HEK293 (cell line): ENCODE data around the gene WSCD2.

Source experiments
- CTCF ChIA-PET: fragments of 350-600 bp; formaldehyde crosslinking; extraction: SDS; loops from one replicate; lab custom pipeline; 2021; ENCODE audit warnings: antibody characterized with exemption; lab: Yijun Ruan, JAX
- POLR2A ChIA-PET: fragments of 300-600 bp; formaldehyde crosslinking; extraction: SDS; loops from one replicate; lab custom pipeline; 2020; ENCODE audit warnings: antibody characterized with exemption, inconsistent platforms; lab: Yijun Ruan, JAX
- H3K27ac ChIP-seq: fragments of 200-500 bp; sonication (Bioruptor generic); 2 replicates; pipeline ENCODE4 v1.5.1; 2014; ENCODE audit warnings: low read depth, low read length, control low read depth, inconsistent platforms; ENCODE audit errors: extremely low read depth
- H3K36me3 ChIP-seq, 2 experiments: fragments of 200-500 bp in 1 of 2; sonication (Bioruptor generic) in 1 of 2; 1 replicate in 1 of 2; 2 replicates in 1 of 2; pipeline ENCODE4 v1.5.1; 2014 to 2017; ENCODE audit warnings: inconsistent platforms in 2 of 2, low read length in 2 of 2; ENCODE audit not compliant: control insufficient read depth in 2 of 2, insufficient read depth in 1 of 2
- H3K4me1 ChIP-seq: fragments of 200-500 bp; sonication (Bioruptor generic); 2 replicates; pipeline ENCODE4 v1.5.1; 2014; ENCODE audit warnings: mild to moderate bottlenecking, low read length, inconsistent platforms; ENCODE audit not compliant: control insufficient read depth, insufficient read depth
- H3K4me3 ChIP-seq: 2 replicates; pipeline ENCODE4 v1.5.1; 2011; ENCODE audit warnings: low read depth, mild to moderate bottlenecking, control low read depth, low read length, moderate library complexity
- H3K9me3 ChIP-seq: fragments of 200-500 bp; sonication (Bioruptor generic); 2 replicates; pipeline ENCODE4 v1.5.1; 2014; ENCODE audit warnings: low read depth, low read length, inconsistent platforms; ENCODE audit not compliant: control insufficient read depth, insufficient read depth
- FEZF1 ChIP-seq: fragments of 450-650 bp; formaldehyde crosslinking; IDR thresholded peaks from 2 replicates; pipeline ENCODE4 v1.5.1; 2016; ENCODE audit warnings: missing biosample characterization, missing genetic modification characterization
- GLIS1 ChIP-seq: fragments of 450-650 bp; formaldehyde crosslinking; IDR thresholded peaks from 2 replicates; pipeline ENCODE4 v1.5.1; 2016; ENCODE audit warnings: missing biosample characterization, missing genetic modification characterization
- GLIS2 ChIP-seq: fragments of 450-650 bp; formaldehyde crosslinking; IDR thresholded peaks from 2 replicates; pipeline ENCODE4 v1.5.1; 2016; ENCODE audit warnings: missing biosample characterization, missing genetic modification characterization
- HOXD13 ChIP-seq: sonication (generic); formaldehyde crosslinking; IDR thresholded peaks from 2 replicates; pipeline ENCODE4 v1.8.0; 2022; ENCODE audit warnings: missing genetic modification reagents, borderline replicate concordance
- OSR2 ChIP-seq: fragments of 450-650 bp; formaldehyde crosslinking; IDR thresholded peaks from 2 replicates; pipeline ENCODE4 v1.5.1; 2016; ENCODE audit warnings: missing biosample characterization, missing genetic modification characterization
- SCRT2 ChIP-seq: fragments of 450-650 bp; formaldehyde crosslinking; IDR thresholded peaks from 2 replicates; pipeline ENCODE4 v1.5.1; 2016; ENCODE audit warnings: missing biosample characterization, missing genetic modification characterization
- TRIM28 ChIP-seq: IDR thresholded peaks from 2 replicates; pipeline ENCODE4 v1.6.1; 2011; ENCODE audit warnings: low read length, control low read depth, borderline replicate concordance
- ZBTB48 ChIP-seq: fragments of 450-650 bp; formaldehyde crosslinking; IDR thresholded peaks from 2 replicates; pipeline ENCODE4 v1.5.1; 2016; ENCODE audit warnings: missing biosample characterization, missing genetic modification characterization
- ZIC2 ChIP-seq: fragments of 450-650 bp; formaldehyde crosslinking; IDR thresholded peaks from 2 replicates; pipeline ENCODE4 v1.5.1; 2016; ENCODE audit warnings: missing biosample characterization, missing genetic modification characterization
- ZNF48 ChIP-seq: fragments of 450-650 bp; formaldehyde crosslinking; IDR thresholded peaks from 2 replicates; pipeline ENCODE4 v1.5.1; 2016; ENCODE audit warnings: missing biosample characterization, missing genetic modification characterization
- ZNF670 ChIP-seq: fragments of 450-650 bp; formaldehyde crosslinking; IDR thresholded peaks from 2 replicates; pipeline ENCODE4 v1.5.1; 2016; ENCODE audit warnings: missing biosample characterization, missing genetic modification characterization, low read depth
- ZNF768 ChIP-seq: fragments of 450-650 bp; formaldehyde crosslinking; IDR thresholded peaks from 2 replicates; pipeline ENCODE4 v1.5.1; 2018; ENCODE audit warnings: missing biosample characterization, mild to moderate bottlenecking, missing genetic modification characterization
- ZNF837 ChIP-seq: fragments of 450-650 bp; formaldehyde crosslinking; IDR thresholded peaks from 2 replicates; pipeline ENCODE4 v1.5.1; 2016; ENCODE audit warnings: missing biosample characterization, missing genetic modification characterization
- TF ChIP-seq, protein P1 (sequence below): IDR thresholded peaks from 2 replicates; pipeline ENCODE4 v1.6.1; 2011; ENCODE audit warnings: mild to moderate bottlenecking, low read depth, low read length, borderline replicate concordance
- TF ChIP-seq, protein P2 (sequence below): fragments of 450-650 bp; IDR thresholded peaks from 2 replicates; pipeline ENCODE4 v1.5.1; 2018; ENCODE audit warnings: missing biosample characterization, mild to moderate bottlenecking, missing genetic modification characterization
- TF ChIP-seq, protein P3 (sequence below): fragments of 450-650 bp; formaldehyde crosslinking; IDR thresholded peaks from 2 replicates; pipeline ENCODE4 v1.5.1; 2017; ENCODE audit warnings: missing biosample characterization, missing genetic modification characterization
- TF ChIP-seq, protein P4 (sequence below): fragments of 450-650 bp; formaldehyde crosslinking; IDR thresholded peaks from 2 replicates; pipeline ENCODE4 v1.5.1; 2017; ENCODE audit warnings: missing biosample characterization, missing genetic modification characterization

WSCD2 gene

DNA sequence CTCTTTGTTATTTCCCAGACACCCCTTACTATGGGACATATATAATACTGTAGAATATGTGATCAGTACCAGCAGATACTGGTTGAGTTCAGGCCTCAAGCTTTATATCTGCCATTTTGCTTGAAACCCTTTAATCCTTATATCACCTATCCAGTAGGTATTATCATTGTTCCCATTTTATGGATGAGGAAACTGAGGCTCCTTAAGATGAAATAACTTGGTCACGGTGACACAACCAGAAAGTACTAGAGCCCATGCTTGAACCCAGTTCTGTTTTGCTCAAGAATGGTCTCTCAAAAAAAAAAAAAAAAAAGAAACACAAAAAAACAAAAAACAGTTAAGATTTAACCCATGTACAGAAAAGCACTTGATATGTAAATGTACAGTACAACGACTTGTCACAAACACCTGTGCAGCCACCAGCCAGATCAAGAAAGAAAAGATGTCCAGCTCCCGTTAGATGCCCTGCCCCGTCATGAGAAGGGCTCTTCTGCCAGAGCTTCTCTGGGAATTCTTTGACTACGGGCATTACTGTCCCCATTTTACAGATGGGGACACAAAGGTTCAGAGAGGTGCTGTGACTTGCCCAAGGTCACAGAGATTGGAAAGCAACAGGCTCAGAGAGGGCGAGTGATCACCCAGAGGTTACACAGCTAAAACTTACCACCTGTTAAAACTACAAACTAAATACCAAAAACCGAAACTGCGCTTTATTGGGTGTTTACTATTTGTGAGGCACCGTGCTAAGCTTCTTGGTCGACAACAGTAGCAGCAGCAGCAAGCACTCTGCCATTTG lies 669 bp upstream of the WSCD2 start:
- ChIA-PET POLR2A (interaction anchor here (0.6 kb wide), 1 partner anchor 573 kb away, joined by 3 read pairs; no protein-coding TSS in a partner anchor), CTCF (interaction anchor here (0.6 kb wide), 1 partner anchor 198 kb away, joined by 3 read pairs; no protein-coding TSS in a partner anchor)
- peak; percentile 39; the same call in 1 of the 2 replicates for TF ChIP-seq SCRT2 (tag by site-specific recombination)
- TF ChIP-seq ZNF670: no peak
- TF ChIP-seq ZNF768 (tag by site-specific recombination): peak; percentile 36; the same call in 1 of the 2 replicates
- TF ChIP-seq, protein P1, sequence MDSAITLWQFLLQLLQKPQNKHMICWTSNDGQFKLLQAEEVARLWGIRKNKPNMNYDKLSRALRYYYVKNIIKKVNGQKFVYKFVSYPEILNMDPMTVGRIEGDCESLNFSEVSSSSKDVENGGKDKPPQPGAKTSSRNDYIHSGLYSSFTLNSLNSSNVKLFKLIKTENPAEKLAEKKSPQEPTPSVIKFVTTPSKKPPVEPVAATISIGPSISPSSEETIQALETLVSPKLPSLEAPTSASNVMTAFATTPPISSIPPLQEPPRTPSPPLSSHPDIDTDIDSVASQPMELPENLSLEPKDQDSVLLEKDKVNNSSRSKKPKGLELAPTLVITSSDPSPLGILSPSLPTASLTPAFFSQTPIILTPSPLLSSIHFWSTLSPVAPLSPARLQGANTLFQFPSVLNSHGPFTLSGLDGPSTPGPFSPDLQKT: no peak
- Histone ChIP-seq H3K9me3 (no peaks in the 10 kb centered on the region), H3K27ac (no peak overlapping the region), H3K36me3 (no peaks in the 10 kb centered on the region), H3K4me3 (no peak overlapping the region), H3K4me1 (no peaks in the 10 kb centered on the region)

DNA sequence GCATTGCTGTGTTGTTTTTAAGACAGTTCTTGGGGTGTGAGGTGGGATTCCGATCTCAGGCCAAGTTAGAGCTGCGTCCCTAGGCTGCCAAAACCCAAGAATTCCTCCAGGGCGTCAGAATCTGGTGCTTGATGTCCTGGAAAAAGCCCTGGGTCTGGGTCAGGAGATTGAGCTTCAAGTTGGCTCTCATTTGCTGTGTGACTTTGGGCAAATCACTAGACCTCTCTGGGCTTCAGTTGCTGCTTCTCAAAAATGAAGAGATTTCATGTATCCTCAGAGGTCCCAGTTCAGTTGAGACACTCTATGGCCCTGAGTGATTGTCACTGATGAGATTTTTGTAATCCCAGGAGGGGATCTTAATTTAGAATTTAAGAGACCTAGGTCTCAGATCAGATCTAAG lies 1.9 kb downstream of the WSCD2 start:
- H3K4me3 ChIP-seq: no peak overlapping the region
- no peaks in the 10 kb centered on the region for H3K36me3 ChIP-seq
- CTCF ChIA-PET: no interaction called here
- POLR2A ChIA-PET: no interaction called here
- H3K27ac ChIP-seq: no peak overlapping the region
- TF ChIP-seq FEZF1 (tag by site-specific recombination): no peak
- peak; percentile 65 for TF ChIP-seq ZNF768 (tag by site-specific recombination)
- no peak for TF ChIP-seq HOXD13 (CRISPR knock-in tag)
- TF ChIP-seq, protein P2, sequence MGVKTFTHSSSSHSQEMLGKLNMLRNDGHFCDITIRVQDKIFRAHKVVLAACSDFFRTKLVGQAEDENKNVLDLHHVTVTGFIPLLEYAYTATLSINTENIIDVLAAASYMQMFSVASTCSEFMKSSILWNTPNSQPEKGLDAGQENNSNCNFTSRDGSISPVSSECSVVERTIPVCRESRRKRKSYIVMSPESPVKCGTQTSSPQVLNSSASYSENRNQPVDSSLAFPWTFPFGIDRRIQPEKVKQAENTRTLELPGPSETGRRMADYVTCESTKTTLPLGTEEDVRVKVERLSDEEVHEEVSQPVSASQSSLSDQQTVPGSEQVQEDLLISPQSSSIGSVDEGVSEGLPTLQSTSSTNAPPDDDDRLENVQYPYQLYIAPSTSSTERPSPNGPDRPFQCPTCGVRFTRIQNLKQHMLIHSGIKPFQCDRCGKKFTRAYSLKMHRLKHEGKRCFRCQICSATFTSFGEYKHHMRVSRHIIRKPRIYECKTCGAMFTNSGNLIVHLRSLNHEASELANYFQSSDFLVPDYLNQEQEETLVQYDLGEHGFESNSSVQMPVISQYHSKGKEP (tag by site-specific recombination): no peak
- TF ChIP-seq, protein P3, sequence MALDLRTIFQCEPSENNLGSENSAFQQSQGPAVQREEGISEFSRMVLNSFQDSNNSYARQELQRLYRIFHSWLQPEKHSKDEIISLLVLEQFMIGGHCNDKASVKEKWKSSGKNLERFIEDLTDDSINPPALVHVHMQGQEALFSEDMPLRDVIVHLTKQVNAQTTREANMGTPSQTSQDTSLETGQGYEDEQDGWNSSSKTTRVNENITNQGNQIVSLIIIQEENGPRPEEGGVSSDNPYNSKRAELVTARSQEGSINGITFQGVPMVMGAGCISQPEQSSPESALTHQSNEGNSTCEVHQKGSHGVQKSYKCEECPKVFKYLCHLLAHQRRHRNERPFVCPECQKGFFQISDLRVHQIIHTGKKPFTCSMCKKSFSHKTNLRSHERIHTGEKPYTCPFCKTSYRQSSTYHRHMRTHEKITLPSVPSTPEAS (tag by site-specific recombination): no peak
- no peaks in the 10 kb centered on the region for H3K9me3 ChIP-seq
- no peaks in the 10 kb centered on the region for H3K4me1 ChIP-seq

DNA sequence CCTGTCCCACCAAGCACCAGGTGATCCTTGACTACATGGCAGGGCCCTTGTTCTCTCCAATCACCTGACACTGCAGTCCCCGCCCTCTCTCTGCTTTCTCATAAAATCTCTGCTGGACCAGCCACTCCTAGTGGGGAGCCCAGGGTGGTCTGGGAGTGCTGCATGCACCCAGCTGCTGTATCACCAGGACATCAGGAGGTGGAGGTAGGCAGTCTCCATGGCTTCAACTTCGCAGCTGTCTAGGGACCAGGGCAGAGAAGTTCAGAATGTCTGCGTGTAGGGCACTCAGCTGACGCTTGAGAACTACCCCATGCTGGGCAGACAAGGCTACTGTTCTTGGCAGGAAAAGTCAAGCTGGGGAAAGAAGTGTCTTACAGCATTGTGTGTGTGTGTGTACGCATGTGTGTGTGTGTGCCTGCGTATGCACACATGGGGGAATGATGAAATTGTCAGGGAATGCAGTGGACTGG lies 2.6 kb downstream of the WSCD2 start:
- peak; percentile 100 for TF ChIP-seq ZIC2
- no peak for TF ChIP-seq ZNF48
- TF ChIP-seq ZNF837 (tag by site-specific recombination): no peak
- TF ChIP-seq TRIM28: no peak
- peak; percentile 39; the same call in 1 of the 2 replicates for TF ChIP-seq FEZF1 (tag by site-specific recombination)
- TF ChIP-seq, protein P3 (tag by site-specific recombination): peak; percentile 87
- peak; percentile 77 for TF ChIP-seq OSR2 (tag by site-specific recombination)
- peak; percentile 83 for TF ChIP-seq GLIS1 (tag by site-specific recombination)
- TF ChIP-seq GLIS2 (tag by site-specific recombination): peak; percentile 44
- TF ChIP-seq, protein P4, sequence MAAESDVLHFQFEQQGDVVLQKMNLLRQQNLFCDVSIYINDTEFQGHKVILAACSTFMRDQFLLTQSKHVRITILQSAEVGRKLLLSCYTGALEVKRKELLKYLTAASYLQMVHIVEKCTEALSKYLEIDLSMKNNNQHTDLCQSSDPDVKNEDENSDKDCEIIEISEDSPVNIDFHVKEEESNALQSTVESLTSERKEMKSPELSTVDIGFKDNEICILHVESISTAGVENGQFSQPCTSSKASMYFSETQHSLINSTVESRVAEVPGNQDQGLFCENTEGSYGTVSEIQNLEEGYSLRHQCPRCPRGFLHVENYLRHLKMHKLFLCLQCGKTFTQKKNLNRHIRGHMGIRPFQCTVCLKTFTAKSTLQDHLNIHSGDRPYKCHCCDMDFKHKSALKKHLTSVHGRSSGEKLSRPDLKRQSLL: no peak
- TF ChIP-seq ZBTB48 (tag by site-specific recombination): peak; percentile 65; the same call in 1 of the 2 replicates
- Histone ChIP-seq H3K9me3 (no peaks in the 10 kb centered on the region), H3K27ac (no peak overlapping the region), H3K4me1 (no peaks in the 10 kb centered on the region), H3K36me3 (no peaks in the 10 kb centered on the region), H3K4me3 (no peak overlapping the region)
- ChIA-PET CTCF (no interaction called here), POLR2A (no interaction called here)
